ENCODE measurements around the gene ACTR2. TPM values are rescaled to one million over a fixed set of nuclear protein-coding genes. Genes with fewer than 3 reads are reported as not detected.

ACTR2 gene
- total and polyA plus RNA-seq, 10 donors, result 106 to 348 (median 193) TPM

GRCh38 chr2:65199166-65199565 lies 28.5 kb upstream of the ACTR2 start:
- no peak for TF ChIP-seq POLR2AphosphoS5 (IDR thresholded peaks at IDR 0.05)
- no peak for TF ChIP-seq POLR2A (IDR thresholded peaks at IDR 0.05)
- no peak for TF ChIP-seq CTCF (IDR thresholded peaks at IDR 0.05 in 8 of 11, conservative IDR thresholded peaks at IDR 0.05 in 3 of 11)
- no peak overlapping the region for H3K4me3 ChIP-seq
- DNase-seq, result no peak
- no peaks in the 10 kb centered on the region for H3K4me1 ChIP-seq
- intact Hi-C loops (cut with DNase I; ENCODE audit: low total_unique reads), result no loop called here
- WGBS, 5 donors, result 61 to 84% (median 70%) methylated on average over 2 of the region's 2 CpGs
- no peaks in the 10 kb centered on the region for H3K9me3 ChIP-seq
- no peak overlapping the region for H3K27ac ChIP-seq
- no peaks in the 10 kb centered on the region for H3K36me3 ChIP-seq
- H3K27me3 ChIP-seq (replicated peaks in 1 of 7), result no peaks in the 10 kb centered on the region

GRCh38 chr2:65199891-65200290 lies 27.7 kb upstream of the ACTR2 start:
- no peak for DNase-seq

GRCh38 chr2:65204461-65205210 lies 23.0 kb upstream of the ACTR2 start:
- TF ChIP-seq CTCF (IDR thresholded peaks at IDR 0.05 in 8 of 11, conservative IDR thresholded peaks at IDR 0.05 in 3 of 11), result no peak
- no peak for TF ChIP-seq POLR2A (IDR thresholded peaks at IDR 0.05)
- TF ChIP-seq POLR2AphosphoS5 (IDR thresholded peaks at IDR 0.05), result no peak
- H3K9me3 ChIP-seq, result no peaks in the 10 kb centered on the region
- H3K27me3 ChIP-seq (replicated peaks in 1 of 7), result no peaks in the 10 kb centered on the region
- H3K4me1 ChIP-seq, result no peaks in the 10 kb centered on the region
- peak overlapping the region in 2 of 8 donors; percentile 21 to 38 for H3K4me3 ChIP-seq
- no peaks in the 10 kb centered on the region for H3K36me3 ChIP-seq
- DNase-seq, result peak; percentile 81
- WGBS, 5 donors, result 92 to 97% (median 95%) methylated on average over 20 of the region's 20 CpGs
- intact Hi-C loops (cut with DNase I; ENCODE audit: low total_unique reads), result no loop called here
- peak overlapping the region in 1 of 8 donors; percentile 53 for H3K27ac ChIP-seq

More at GRCh38 chr2:65199891-65200290, 27.7 kb upstream of the ACTR2 start:
- H3K36me3 ChIP-seq, result no peaks in the 10 kb centered on the region
- H3K27ac ChIP-seq, result no peak overlapping the region
- H3K9me3 ChIP-seq, result no peaks in the 10 kb centered on the region
- H3K4me3 ChIP-seq, result no peak overlapping the region
- TF ChIP-seq POLR2A (IDR thresholded peaks at IDR 0.05) (no peak), POLR2AphosphoS5 (IDR thresholded peaks at IDR 0.05) (no peak), CTCF (IDR thresholded peaks at IDR 0.05 in 8 of 11, conservative IDR thresholded peaks at IDR 0.05 in 3 of 11) (no peak)
- H3K4me1 ChIP-seq, result no peaks in the 10 kb centered on the region
- intact Hi-C loops (cut with DNase I; ENCODE audit: low total_unique reads), result no loop called here
- H3K27me3 ChIP-seq (replicated peaks in 1 of 7), result no peaks in the 10 kb centered on the region
- WGBS, 5 donors, result 70 to 87% (median 81%) methylated on average over 2 to 3 of the region's 3 CpGs

- Histone ChIP-seq H3K36me3 (no peaks in the 10 kb centered on the region), H3K4me1 (no peaks in the 10 kb centered on the region), H3K9me3 (no peaks in the 10 kb centered on the region), H3K4me3 (no peak overlapping the region), H3K27ac (no peak overlapping the region), H3K27me3 (replicated peaks in 1 of 7) (no peaks in the 10 kb centered on the region)
- 91 to 96% (median 92%) methylated on average over 3 of the region's 3 CpGs for WGBS, 5 donors
- no peak for DNase-seq
- intact Hi-C loops (cut with DNase I; ENCODE audit: low total_unique reads), result no loop called here
- TF ChIP-seq CTCF (IDR thresholded peaks at IDR 0.05 in 8 of 11, conservative IDR thresholded peaks at IDR 0.05 in 3 of 11), result no peak
Observed at GRCh38 chr2:65212115-65212514, 15.5 kb upstream of the ACTR2 start.

Data from spleen (tissue), 11 donors.